ENCODE results near the gene ARHGAP40. TPM values are rescaled to one million over a fixed set of nuclear protein-coding genes. Genes with fewer than 3 reads are reported as not detected.

ARHGAP40 gene
- total RNA-seq, 1 donor from 2014 or later, result not detected

GRCh38 chr20:38617011-38617829 lies 15.6 kb downstream of the ARHGAP40 start:
- no peak for DNase-seq (ENCODE audit: low read depth)

DNA sequence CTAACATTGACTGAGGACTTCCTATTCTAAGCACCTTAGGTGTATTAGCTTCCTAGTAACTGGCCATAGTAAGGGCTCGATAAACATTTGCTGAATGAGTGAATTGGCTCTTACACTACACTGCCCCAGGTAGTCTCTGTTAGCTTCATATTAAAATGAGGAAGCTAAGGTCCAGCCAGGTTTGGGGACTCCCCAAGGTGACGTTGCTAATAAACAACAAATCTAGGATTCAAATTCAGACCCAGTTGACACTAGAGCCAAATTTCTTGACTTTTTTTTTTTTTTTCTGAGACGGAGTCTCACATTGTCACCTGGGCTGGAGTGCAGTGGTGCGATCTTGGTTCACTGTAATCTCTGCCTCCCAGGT lies 16.2 kb downstream of the ARHGAP40 start:
- no peak for DNase-seq (ENCODE audit: low read depth)

DNA sequence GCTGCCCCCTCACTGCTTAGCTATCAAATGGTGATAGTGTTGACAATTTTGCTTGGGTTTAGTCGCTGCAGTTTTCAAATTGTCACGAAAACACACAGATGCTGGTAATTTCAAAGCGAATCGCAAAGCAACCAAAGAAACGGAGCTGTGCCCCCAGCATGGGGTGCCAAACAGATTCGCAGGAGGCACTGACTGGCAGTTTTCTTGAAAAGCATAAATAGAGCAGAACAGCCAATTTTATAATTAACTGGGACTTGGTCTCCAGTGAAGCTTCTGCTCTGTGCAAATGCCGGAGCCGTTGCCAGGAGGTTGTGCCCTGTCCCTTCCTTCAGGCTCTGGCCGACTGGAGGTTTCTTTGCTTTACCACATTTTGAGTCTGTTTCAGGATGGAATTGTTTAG lies 18.8 kb downstream of the ARHGAP40 start:
- no peak for DNase-seq (ENCODE audit: low read depth)

DNA sequence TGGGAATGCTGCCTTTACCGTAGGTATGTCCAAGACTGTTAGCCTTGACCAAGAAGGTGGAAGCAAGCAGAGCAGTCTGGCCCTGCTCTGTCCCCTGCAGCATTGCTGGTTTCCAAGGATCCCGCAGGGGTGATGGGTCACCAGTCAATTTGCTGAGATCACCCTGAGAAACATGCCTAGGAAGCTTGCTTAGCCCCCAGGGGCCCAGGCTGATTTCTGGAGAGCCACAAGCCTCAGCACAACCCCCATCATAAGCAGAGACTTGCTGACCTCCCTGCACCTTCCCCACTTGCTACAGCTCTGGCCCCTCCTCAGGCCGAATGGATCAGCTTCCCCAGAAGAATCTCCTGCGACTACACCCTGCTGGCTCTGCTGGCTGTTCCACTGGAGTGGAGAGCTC lies 21.5 kb downstream of the ARHGAP40 start:
- no peak for DNase-seq (ENCODE audit: low read depth)

- no peak for DNase-seq (ENCODE audit: low read depth)
Observed at GRCh38 chr20:38624084-38624483, 22.5 kb downstream of the ARHGAP40 start.

GRCh38 chr20:38625896-38626295 lies 24.3 kb downstream of the ARHGAP40 start:
- no peak for DNase-seq (ENCODE audit: low read depth)

DNA sequence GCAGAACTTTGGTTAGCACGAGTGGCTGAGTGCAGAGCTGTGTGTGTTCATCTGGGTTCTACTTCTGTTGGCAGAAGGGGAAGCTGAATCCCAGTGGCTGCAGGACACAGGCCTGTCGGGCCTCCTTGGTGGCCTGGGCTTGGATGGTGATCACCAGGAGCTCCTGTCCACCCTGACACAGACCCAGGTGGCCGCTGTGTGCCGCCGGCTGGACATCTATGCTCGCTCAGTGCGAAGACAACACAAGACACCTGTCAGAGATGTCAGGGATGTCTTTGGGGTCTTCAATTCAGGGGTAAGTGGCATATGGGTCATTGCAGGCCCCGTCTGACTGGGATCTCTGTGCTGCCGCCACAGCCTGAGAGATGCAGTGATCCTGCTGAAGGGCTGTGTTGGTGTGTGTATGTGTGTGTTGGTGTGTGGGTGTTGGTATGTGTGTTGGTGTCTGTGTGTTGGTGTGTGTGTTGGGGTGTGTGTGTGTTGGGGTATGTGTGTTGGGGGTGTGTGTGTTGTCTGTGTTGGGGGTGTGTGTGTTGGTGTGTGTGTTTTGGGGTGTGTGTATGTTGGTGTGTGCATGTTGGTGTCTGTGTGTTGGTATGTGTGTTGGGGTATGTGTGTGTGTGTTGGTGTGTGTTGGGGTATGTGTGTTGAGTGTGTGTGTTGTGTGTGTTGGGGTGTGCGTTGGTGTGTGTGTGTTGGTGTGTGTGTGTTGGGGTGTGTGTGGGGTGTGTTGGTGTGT lies 25.5 kb downstream of the ARHGAP40 start:
- DNase-seq (ENCODE audit: low read depth), result no peak

DNA sequence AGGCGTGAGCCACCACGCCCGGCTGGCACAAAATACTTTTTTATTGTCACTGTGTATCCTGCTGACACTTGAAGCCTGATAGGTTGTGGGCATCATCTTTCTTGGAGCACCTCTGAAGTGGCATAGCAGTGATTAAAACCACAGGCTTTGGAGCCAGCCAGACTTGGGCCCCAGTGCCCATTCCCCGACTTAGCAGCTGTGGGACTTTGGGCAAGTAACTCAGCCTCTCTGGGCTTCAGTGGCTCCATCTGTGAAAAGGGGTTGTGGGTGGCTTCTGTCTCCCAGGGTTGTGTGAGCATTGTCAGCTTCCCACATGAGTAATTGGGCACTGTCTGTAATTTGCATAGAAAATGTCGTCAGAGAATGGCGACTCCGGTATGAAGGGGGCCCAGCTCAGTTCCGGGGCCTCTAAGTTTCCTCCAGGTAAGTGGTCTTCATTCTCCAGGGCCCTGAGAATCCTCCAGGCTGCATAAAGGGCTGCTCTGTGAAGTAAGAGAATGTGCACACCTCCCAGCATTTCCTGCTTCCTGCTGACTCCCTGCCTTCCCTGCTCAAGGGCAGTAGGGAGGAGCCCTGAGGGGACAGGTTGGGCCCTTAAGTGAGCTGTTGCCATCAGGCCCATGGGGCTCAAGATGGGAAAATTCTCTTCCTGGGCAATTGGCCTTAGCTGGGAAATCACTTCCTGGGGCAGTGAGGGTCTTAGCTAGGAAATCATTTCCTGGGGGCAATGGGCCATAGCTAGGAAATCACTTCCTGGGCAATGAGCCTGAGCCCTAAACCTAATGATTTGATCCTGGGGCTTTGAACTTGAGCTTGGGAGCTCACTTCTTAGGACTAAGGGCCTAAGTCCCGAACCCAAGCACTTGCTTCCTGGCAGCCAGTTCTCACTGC lies 27.2 kb downstream of the ARHGAP40 start:
- no peak for DNase-seq (ENCODE audit: low read depth)

- no peak for DNase-seq (ENCODE audit: low read depth)
Observed at GRCh38 chr20:38629979-38630378, 28.4 kb downstream of the ARHGAP40 start.

DNA sequence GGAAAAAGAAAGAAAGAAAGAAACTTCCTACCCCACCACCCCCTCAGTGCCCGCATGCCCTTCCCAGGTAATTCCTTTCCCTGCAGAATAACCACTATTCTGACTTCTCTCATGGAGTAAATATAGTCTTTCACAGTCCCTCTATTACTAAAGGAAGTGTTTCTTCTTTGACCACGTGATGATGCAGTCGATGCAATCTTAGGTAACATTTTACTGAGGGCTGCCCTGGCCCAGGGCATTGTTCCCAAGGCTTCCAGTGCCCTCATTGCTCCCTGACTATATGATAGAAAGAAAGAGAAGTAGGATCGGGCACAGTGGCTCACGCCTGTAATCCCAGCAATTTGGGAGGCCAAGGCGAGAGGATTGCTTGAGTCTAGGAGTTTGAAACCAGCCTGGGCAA lies 29.1 kb downstream of the ARHGAP40 start:
- no peak for DNase-seq (ENCODE audit: low read depth)

DNA sequence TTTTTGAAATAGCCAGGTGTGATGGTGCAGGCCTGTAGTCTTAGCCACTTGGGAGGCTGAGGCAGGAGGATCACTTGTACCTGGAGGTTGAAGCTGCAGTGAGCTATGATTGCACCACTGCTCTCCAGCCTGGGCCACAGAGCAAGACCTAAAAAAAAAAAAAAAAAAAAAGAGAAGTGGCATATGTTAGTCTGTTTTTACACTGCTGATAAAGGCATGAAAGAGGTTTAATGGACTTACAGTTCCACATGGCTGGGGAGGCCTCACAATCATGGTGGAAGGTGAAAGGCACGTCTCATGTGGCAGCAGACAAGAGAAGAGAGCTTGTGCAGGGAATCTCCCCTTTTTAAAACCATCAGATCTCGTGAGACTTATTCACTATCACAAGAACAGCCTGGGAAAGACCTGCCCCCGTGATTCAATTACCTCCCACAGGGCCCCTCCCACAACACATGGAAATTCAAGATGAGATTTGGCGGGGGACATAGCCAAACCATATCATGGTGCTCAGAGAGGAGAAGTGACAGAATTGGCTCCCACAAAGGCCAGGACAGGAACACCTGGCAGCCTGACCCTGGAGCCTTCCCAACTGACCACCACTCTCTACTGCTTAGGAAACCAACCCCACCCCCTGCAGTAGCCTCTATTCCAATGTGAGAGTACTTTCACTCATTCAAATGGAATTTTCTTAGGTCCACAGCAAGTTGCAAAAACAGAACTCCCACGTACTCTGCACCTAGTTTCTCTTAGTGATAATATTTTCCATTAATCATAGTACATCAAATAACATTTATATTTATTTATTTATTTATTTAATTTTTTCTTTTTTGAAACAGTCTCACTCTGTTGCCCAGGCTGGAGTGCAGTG lies 29.8 kb downstream of the ARHGAP40 start:
- no peak for DNase-seq (ENCODE audit: low read depth)

DNA sequence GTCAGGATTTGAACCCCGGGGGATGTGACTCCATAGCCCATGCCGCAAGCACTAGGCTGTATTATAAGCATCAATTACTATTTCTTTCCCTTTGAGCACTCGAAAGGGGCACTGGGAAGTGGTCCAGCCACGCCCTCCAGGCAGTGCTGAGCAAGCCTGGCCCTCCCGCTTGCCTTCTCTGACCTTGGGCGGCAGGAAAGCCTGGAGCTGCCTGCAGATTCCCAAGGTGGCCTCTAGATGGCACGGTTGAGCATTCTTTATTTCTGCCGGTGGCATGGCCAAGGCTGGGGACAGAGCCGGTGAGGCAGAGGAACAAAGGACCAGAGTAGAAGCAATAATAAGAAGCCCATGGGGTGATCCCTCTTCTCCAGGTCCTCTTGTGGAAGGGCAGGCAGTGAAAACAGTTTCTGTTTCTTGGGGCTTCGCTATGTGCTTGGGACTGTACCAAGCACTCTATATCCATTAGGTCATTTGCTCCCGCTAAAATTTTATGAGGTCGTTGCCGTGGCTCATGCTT lies 32.0 kb downstream of the ARHGAP40 start:
- DNase-seq (ENCODE audit: low read depth), result peak; percentile 61

GRCh38 chr20:38635721-38636288 lies 34.2 kb downstream of the ARHGAP40 start:
- no peak for DNase-seq (ENCODE audit: low read depth)

GRCh38 chr20:38640521-38640920 lies 38.9 kb downstream of the ARHGAP40 start:
- DNase-seq (ENCODE audit: low read depth), result no peak

- DNase-seq (ENCODE audit: low read depth), result no peak
Observed at GRCh38 chr20:38642498-38642897, 40.9 kb downstream of the ARHGAP40 start.

DNA sequence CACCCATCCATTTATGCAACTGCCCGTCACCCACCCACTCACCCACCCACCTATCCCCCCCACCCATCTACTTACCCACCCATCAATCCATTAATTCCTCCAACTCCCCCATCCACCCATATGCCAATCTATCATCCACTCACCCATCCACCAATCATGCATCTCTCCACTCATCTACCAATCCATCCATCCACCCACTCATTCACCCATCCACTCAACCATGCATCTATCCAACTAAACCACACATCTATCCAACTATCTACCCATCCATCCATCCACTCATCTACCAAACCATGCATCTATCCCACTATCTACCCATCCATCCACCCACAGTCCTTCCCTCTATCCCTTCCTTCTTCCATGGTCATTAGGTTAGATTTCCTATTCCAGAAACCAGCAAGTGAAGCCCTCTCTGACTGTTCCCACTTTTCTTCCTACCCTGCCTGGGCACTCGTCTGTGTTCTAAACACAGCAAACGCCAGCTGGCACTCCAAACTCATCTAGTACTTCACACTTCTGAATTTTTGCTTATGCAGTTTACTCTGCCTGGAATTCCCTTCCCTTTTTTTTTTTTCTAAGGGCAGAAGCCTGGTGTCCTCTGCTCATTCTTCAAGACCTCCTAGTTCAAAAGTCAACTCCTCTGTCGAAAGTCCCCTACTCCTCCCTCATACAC lies 43.1 kb downstream of the ARHGAP40 start:
- no peak for DNase-seq (ENCODE audit: low read depth)

DNA sequence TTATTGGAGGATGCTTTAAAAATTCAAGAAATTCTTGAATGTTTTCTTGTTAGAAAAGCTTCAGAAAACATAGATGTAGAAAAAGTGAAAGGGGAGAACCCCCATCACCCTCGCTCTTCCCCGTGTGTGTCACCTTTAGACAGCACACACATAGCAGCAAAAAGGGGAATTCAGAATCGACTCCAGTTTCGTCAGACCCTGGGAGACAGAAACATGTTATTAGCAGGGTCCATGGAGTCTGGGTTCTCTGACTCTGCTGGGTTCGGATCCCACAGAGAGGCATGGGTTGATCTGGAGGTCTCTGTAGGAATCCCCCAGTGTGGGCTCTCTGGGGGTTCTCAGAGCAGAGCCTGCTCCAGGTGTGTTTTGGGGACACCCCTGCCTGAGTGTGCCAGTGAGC lies 43.7 kb downstream of the ARHGAP40 start:
- no peak for DNase-seq (ENCODE audit: low read depth)

DNA sequence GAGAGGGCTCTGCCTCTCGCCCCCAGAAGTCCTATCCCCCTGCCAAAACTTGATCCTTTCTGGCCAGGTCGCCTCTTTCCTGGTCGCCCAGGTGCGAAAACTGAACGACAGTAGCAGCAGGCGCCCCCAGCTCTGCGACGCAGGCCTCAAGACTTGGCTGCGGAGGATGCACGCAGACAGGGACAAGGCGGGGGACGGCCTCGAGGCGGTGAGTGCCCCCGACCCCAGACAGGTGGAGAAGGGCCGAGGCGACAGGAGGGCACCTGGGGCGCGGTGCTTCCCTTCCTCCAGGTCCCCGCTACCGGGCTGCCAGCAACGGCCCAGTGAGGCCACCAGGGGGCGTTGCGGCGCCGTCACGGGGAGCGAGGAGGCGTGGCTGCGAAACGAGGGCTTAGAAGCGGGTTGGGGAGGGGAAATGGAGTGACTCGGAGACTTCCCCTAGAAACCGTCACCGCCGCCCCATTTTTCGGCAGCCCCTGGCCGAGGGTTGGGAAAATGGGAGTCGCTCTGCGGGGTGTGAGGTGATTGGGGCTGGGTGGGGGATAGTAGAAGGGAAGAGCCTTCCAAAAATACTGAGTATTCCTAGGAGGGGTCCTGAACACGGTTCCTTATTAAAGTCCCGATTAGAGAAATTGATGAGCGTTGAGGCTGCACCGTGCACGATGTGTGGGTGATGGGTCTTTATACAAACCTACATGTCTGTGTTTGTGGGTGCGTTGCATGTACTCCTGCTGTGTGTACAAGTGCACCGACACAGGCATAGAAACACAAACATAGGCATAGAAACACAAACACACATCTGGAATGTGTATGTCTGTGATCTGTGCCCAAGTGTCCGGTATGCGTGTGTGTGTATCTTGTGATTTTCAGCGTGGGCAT lies 44.6 kb downstream of the ARHGAP40 start:
- peak; percentile 66 for DNase-seq (ENCODE audit: low read depth)
